H7 (cell line): ENCODE measurements around the gene TLX2. TPM values are rescaled to one million over a fixed set of nuclear protein-coding genes. Genes with fewer than 3 reads are reported as not detected.
A peak's percentile ranks its signal among the peaks of the same experiment; 100 is the strongest.

Experiments used
- DNase-seq: peaks from one replicate; pipeline ENCODE4 v3.0.0; 2012
- H3K27me3 ChIP-seq: 2 replicates; pipeline ENCODE4 v1.6.0; 2011; ENCODE audit warnings: mild to moderate bottlenecking, low read length; ENCODE audit not compliant: control insufficient read depth, insufficient read depth
- H3K36me3 ChIP-seq: replicated peaks from 2 replicates; pipeline ENCODE4 v1.5.1; 2011; ENCODE audit warnings: low read length; ENCODE audit not compliant: control insufficient read depth, insufficient read depth
- H3K4me3 ChIP-seq: 2 replicates; pipeline ENCODE4 v1.5.1; 2011; ENCODE audit warnings: low read depth, mild to moderate bottlenecking, control low read depth, low read length, moderate library complexity; ENCODE audit not compliant: insufficient read depth
- total RNA-seq: library from RNA; depleted of rRNA; stranded (reverse); fragments of >200 nt; shearing (Covaris generic); gene quantifications from 2 replicates; pipeline ENCODE4 v1.2.3, GENCODE V29; 2014

The TLX2 gene
- total RNA-seq, 1 experiment from 2014 or later, result not detected

DNA sequence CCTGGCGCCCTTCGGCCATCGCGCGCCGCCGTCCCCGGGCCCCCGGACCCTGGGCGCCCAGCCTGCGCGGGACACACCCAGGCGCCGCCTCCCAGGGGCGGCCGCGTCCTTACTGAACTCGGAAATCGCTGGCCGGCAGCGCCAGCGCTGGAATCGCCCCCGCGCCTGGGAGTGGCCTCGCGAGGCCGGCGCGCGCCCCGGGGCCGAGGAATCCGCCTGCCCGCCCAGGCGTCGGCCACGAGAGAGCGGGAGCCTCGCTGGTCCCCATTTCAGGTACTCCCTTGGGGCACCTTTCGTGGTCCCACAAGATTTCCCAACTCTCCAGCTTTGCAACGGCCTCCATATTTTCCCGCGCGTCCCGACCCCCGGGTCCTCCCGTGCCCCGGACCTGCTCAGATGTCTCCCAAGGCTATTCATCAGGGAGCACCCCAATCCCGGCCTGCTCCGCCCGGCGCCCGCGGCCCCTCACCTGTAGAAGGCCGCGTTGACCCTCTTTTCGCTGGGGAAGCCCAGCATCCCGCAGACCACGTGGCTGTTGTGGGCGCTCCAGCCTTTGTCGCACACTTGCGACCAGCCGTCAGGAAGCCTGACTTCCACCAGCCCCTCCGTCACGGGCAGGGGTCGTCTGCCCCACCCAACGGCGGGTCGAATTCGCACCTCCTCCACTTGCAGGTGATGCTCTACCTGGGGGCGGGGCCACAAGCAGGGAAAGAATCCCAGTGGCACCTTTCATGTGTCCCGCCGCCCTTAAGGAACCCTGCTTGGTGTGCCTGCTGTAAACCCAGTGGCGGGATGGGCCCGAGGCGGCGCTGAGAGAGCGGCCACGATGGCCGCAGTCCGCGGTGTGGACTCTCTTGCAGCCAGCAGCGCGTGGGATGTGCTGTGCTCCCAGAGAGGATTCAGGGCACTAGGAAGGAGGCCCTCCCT is 34.9 kb downstream of the TLX2 start:
- peak; percentile 92 for DNase-seq
- H3K4me3 ChIP-seq, result peak overlapping the region; percentile 64
- peaks cover 69% of the 10 kb centered on the region for H3K27me3 ChIP-seq
- no peaks in the 10 kb centered on the region for H3K36me3 ChIP-seq

- Histone ChIP-seq H3K27me3 (peaks cover 75% of the 10 kb centered on the region), H3K36me3 (no peaks in the 10 kb centered on the region), H3K4me3 (no peak overlapping the region)
- DNase-seq, result no peak
Measured at GRCh38 chr2:74550231-74550630, 36.0 kb downstream of the TLX2 start.

- Histone ChIP-seq H3K36me3 (no peaks in the 10 kb centered on the region), H3K4me3 (no peak overlapping the region), H3K27me3 (peaks cover 81% of the 10 kb centered on the region)
- DNase-seq, result no peak
Measured at GRCh38 chr2:74551530-74551929, 37.3 kb downstream of the TLX2 start.

DNA sequence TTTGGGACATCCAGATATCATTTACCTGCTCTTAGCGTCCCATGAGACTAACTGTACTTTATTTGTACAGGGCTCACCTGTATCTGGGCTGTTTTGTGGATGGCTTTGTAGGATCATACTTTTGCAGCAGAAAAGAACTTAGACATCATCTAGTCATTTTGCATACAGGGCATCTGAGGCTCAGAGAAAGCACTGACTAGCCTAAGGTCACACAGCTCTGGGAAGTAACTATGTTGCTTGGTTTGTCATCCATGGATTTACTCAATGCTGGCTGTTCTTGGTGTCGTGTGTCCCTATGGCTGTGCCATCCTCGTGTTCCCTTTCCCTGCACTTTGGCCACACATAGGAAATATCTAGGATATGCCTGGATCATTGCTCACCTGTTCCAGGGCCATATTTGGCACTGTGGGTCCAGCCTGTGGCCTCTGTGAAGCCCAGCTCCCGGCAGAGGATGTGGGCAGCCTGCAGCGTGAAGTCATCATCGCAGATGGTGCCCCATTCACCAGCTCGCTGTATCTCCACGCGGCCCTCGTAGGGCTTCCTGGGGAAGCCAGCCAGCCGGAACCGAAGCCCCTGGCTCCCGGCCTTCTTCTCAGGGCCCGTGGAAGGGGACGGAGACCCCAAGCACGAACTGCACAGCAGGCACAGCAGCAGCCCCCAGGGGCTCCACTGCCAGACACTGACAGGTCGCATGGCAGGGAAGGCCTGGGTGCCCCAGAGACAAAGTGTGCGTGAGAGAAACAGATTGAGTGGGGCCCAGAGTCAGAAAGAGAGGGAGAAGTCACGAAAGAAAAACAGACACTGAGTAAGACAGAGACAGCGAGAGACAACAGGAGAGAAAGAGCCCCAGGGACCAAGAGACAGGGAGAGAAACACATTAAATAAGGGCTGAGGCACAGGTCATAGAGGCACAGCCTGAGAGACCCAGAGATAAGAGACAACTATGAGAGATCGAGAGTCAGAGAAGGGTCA is 38.0 kb downstream of the TLX2 start:
- Histone ChIP-seq H3K4me3 (no peak overlapping the region), H3K27me3 (peaks cover 83% of the 10 kb centered on the region), H3K36me3 (no peaks in the 10 kb centered on the region)
- no peak for DNase-seq

- H3K4me3 ChIP-seq, result peak overlapping the region; percentile 91
- DNase-seq, result peak; percentile 84
- peaks cover 80% of the 10 kb centered on the region for H3K27me3 ChIP-seq
- no peaks in the 10 kb centered on the region for H3K36me3 ChIP-seq
Measured at GRCh38 chr2:74552914-74553811, 38.9 kb downstream of the TLX2 start.

DNA sequence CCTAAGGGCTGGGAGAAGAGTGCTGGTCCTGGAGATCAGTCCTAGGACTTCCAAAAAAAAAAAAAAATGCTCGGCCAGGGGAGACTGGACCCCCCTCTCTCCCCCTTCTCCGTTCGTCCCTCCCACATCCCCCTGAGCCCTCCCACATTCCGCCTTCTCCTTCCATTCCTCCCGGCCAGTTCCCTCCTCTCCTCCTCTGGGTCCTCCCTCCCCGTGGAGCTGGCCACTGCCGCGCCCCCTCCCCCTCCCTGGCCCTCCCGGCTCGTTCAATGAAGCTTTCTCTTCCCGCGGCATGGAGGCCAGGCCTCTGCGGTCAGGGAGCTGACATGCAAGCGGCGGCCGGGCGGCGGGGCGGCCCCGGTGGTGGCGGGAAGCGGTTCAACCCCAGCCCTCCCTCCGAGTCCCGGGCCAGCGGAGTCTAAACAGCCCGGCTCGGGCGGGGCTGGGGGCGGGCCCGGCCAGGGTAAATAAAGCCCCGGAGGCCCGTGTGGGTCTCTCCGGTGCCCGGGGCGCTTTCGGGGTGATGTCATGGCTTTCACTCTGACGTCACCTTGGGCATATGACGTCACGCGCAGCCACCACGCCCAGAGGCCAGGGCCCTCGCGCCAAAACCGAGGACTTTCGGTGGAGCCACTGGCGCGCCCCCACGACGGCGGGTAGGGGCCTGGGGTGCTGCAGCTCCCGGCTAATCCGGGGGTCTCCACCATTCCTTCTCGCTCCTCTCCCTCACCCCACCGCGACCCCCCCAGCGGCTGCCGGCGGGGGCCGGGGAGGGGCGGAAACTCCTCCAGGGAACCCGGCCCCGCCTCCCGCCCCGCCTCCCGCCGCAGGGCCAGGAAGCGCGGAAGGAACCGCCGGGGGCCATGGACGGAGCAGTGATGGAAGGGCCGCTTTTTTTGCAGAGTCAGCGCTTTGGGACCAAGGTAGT is 39.9 kb downstream of the TLX2 start, which contains the start of the genes DOK1 and LOXL3:
Gene DOK1, plus strand, starts transcription at position 829 of the 928 bp plus-strand sequence. Its CDS starts 35 bp downstream, at position 864.
Gene LOXL3, minus strand, starts transcription at position 51 of the 928 bp plus-strand sequence. CDS start 1,308 bp downstream, outside the sequence.
- Histone ChIP-seq H3K27me3 (peaks cover 76% of the 10 kb centered on the region), H3K4me3 (peak within 1 kb of the TSS; percentile 91), H3K36me3 (no peaks in the 10 kb centered on the region)
- DNase-seq, result peak; percentile 98

DNA sequence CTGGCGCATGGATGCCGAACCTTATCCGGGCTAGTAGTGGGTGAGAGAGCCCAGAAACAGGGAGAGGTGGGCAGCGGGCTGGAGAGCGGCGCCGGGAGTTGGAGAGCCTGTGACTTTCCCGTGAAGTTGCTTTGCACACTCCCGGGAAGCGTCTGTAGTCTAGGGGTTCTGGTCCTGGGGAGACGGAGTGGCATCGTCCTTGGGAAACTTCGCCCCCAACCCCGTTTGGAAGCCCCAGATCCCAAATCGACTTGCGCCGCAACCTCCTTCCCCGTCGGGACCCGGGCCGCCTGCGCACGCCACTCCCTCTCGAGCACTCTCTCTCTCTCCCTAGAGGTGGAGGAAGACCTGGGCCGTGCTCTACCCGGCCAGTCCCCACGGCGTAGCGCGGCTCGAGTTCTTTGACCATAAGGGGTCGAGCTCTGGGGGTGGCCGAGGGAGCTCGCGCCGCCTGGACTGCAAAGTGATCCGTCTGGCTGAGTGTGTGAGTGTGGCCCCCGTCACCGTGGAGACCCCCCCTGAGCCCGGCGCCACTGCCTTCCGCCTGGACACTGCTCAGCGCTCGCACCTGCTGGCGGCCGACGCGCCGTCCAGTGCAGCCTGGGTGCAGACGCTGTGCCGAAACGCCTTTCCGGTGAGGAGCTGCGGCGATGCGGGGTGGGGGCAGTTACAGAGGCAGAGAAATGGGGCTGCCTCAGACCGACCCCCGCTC is 40.7 kb downstream of the TLX2 start:
- peak; percentile 89 for DNase-seq
- Histone ChIP-seq H3K27me3 (peaks cover 68% of the 10 kb centered on the region), H3K4me3 (peak overlapping the region; percentile 91), H3K36me3 (no peaks in the 10 kb centered on the region)

- peaks cover 65% of the 10 kb centered on the region for H3K27me3 ChIP-seq
- DNase-seq, result no peak
Measured at GRCh38 chr2:74555610-74556103, 41.4 kb downstream of the TLX2 start.

GRCh38 chr2:74556159-74556558 is 41.9 kb downstream of the TLX2 start:
- no peak for DNase-seq
- peaks cover 63% of the 10 kb centered on the region for H3K27me3 ChIP-seq
- no peaks in the 10 kb centered on the region for H3K36me3 ChIP-seq
- no peak overlapping the region for H3K4me3 ChIP-seq

More at GRCh38 chr2:74555610-74556103, 41.4 kb downstream of the TLX2 start:
- no peaks in the 10 kb centered on the region for H3K36me3 ChIP-seq
- H3K4me3 ChIP-seq, result peak overlapping the region; percentile 91

DNA sequence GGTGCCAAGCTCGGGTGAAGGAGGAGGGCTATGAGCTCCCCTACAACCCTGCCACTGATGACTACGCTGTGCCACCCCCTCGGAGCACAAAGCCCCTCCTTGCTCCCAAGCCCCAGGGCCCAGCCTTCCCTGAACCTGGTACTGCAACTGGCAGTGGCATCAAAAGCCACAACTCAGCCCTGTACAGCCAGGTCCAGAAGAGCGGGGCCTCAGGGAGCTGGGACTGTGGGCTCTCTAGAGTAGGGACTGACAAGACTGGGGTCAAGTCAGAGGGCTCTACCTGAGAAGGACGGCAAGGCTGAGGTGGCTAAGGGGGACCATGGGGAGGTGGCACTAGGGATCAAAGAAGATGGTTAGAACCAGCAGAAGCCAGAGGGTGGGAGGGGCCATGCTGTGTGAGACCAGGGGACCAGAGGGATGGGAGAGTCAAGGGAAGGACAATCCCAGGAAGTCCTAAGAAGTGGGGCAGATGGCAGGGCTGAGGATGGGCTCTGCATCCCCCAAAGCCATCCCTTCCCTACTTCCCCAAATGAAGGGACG is 42.7 kb downstream of the TLX2 start:
- no peak for DNase-seq
- peaks cover 58% of the 10 kb centered on the region for H3K27me3 ChIP-seq
- H3K36me3 ChIP-seq, result no peaks in the 10 kb centered on the region

GRCh38 chr2:74558284-74559230 is 44.3 kb downstream of the TLX2 start:
- no peaks in the 10 kb centered on the region for H3K36me3 ChIP-seq

More for the DNA sequence above, 42.7 kb downstream of the TLX2 start:
- H3K4me3 ChIP-seq, result no peak overlapping the region

More at GRCh38 chr2:74558284-74559230, 44.3 kb downstream of the TLX2 start:
- DNase-seq, result no peak
- Histone ChIP-seq H3K4me3 (no peak overlapping the region), H3K27me3 (peaks cover 45% of the 10 kb centered on the region)
